Measurements from ENCODE around the gene WWOX.

The WWOX gene

DNA sequence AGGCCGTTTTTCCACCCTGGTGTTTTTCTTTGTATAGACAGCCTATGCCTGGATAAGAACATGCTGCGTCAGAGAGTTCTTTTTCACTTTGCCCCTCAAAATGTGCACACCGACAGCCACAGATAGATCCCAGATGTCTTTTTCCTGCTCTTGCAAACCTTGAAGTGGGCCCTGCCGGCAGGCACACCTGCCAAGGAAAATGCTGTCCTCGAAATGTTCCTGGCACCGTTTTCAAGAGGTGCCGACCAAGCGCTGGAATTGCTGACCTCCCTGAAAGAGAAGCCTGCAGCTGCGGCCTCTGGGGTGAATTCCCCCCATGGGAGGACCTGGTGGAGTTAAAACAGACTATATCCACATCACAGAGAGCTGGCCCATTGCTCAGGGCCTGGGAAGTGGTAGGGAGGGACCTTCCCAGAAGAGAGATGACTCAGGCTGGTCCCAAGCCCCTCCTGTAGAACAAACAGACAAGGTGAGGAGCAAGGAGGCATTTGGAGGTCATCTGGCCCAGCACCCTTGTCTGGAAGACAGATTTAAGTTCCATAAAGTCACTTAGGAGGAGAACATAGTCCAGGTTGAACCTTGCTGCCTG lies 833.0 kb downstream of the WWOX start:
- DNase-seq, result no peak

GRCh38 chr16:78936060-78936459 lies 836.6 kb downstream of the WWOX start:
- no peak for DNase-seq

- no peak for DNase-seq
Observed at GRCh38 chr16:78939597-78939996, 840.1 kb downstream of the WWOX start.

GRCh38 chr16:78942625-78943245 lies 843.3 kb downstream of the WWOX start:
- DNase-seq, result no peak

- no peak for DNase-seq
Observed at GRCh38 chr16:78945336-78945735, 845.9 kb downstream of the WWOX start.

DNA sequence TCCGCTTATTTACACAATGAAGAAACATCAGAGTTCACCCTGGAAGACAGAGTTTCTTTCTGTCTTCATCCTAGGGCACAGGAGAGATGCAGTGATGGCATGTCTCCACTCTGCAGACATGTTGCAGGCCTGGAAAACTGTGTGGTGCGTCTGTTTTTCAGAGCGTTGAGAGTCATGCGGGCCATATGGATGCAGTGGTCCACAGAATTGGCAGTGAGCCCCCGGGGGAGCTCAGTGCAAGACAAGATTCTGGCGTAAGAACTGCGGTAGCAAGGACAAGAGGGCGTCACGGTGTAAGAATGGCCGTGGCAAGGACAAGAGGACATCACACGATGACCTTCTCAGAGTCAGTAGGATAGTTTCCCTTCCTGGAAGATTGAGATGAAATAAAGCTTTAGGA lies 847.1 kb downstream of the WWOX start:
- no peak for DNase-seq

DNA sequence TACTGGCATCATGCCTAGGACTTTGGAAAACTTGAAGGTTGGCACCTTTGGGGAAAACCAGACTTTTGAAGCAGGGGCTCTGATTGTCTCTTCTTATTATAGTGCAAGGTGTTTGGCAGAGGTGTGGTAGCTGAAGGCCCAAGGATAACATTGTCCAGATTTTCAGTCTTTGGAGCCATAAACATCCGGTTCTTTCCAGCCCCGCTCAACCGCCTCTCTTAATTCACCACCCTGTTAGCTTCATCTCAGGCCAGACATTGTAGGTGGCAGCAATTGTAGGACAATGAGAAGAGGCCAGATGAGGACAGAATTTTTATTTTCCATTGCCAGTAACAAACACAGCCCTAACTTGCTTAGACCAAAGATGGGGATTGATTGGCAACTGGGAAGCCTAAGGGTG lies 851.3 kb downstream of the WWOX start:
- DNase-seq, result no peak

DNA sequence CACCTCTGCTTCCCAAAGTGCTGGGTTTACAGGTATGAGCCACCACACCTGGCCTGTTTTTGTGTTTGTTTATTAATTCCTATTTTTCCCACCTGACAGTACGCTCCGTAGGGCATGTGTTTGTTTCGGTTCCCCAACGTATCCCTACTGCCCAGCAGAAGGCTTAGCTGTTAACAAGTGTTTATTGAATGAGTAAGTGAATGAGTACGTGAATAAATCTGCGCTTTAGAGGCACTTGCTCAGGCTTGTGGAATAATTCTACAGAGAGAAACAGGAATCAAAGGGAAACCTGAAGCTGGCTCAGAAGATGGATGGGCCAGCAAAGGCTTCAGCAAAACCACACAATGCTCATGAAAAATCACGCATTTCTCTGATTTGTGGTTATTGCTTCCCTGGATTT lies 853.2 kb downstream of the WWOX start:
- DNase-seq, result no peak

DNA sequence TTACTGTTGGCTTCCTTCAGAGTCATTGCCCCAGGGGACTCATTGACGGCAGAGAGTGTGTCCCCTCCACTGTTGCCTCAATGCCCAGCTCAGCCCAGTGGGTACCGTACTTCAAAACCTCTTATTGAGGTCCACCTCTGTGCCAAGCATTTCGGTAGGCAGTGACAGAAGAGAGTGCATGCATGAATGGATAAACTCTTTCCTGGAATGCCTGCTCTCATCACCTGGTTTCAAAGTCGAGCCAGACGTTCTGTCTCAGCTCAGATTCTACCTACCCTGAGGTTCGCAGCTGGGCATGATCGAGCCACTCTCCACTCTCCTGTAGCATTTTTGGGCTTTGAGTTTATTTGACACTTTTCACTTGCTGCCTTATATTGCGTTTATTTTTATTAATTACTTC lies 854.1 kb downstream of the WWOX start:
- no peak for DNase-seq

GRCh38 chr16:78955206-78955605 lies 855.8 kb downstream of the WWOX start:
- no peak for DNase-seq

- no peak for DNase-seq
Observed at GRCh38 chr16:78956859-78957258, 857.4 kb downstream of the WWOX start.

GRCh38 chr16:78957317-78958100 lies 858.1 kb downstream of the WWOX start:
- DNase-seq, result peak in 8 of 51 donors; percentile 3 to 18 (median 8)

DNA sequence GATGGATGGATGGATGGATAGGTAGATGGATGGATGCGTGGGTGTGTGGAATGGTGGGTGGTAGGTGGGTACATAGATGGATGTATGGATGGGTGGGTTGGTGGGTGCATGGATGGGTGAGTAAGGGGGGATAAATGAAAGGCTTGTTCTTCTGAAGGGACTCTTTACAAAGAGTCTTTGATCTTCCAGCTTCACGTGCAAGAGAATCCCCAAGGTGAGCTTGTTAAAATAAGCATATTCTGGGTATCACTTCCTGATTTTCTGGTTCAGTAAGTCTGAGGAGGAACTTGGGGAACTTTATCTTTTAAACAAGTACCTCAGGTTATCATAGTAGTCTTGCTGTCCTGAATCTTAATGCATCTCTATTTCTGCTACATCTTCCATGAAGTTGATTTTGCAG lies 862.0 kb downstream of the WWOX start:
- DNase-seq, result no peak

- no peak for DNase-seq
Observed at GRCh38 chr16:78962457-78962929, 863.0 kb downstream of the WWOX start.

DNA sequence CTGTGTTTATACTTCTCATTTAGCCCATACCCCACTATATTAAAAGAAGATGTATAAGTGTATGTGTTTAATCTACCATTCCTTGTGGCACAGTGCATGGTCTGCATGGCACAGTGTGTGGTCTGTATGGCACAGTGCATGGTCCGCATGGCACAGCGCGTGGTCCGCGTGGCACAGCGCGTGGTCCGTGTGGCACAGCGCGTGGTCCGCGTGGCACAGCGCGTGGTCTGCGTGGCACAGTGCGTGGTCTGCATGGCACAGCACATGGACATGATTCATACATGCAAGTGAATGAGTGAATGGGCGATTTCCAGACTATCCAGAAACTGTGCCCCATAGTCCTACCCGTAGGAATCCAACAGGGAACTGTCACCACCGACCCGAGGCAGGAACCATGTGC lies 868.5 kb downstream of the WWOX start:
- DNase-seq, result no peak

DNA sequence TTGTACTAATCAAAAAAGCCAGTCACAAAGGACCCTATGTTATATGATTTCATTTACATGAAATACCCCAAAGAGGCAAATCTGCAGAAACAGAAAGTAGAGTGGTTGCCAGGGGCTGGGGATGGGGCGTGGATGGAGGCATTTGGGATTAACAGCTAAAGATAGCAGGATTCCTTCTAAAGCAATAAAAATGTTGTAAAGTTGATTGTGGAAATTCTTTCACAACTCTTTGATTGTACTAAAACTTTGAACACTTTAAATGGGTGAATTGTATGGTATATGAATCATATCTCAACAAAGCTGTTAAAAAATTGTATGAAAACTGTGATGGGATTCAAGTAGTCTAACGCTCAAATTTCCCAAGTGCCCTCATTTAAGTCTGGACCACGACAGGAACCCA lies 870.3 kb downstream of the WWOX start:
- no peak for DNase-seq

GRCh38 chr16:78970650-78971049 lies 871.2 kb downstream of the WWOX start:
- no peak for DNase-seq

DNA sequence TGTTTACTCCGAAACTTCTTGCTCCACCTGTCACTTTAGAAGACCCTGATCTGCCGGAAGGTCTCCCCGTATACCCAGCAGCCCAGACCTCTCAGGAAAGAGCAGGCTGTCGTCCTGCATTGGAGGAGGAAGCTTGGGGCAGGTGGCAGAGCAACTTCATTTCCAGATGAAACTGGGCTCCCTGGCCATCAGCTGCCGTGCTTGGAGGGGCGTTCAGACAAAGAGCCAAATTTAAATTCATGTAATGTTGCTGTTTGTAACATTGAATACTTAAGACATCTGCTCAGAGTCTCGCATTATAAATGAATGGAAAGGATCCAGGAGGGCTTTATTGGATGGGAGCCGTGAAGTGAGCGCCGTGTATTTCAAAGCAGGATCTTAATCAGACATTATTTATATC lies 872.6 kb downstream of the WWOX start:
- DNase-seq, result no peak

DNA sequence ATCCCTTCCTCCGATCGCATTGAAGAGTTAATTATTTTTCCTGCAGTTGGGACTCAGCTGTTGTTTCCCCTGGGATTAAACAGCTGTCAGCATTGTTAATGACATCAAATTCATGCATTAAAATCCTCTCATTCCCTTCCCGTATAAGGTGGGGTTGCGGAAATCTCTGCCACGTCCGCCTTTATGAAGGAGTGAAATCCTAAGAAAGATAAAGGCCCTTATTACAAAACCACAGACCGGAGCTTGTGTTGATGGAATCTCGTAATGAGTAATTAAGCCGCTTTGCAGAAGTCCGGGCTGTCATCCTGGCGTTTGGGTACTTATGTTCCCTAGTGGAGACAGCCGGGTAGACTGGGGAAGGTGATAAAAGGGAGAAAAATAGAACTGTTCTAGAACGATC lies 873.5 kb downstream of the WWOX start:
- DNase-seq, result no peak

- DNase-seq, result no peak
Observed at GRCh38 chr16:78976212-78976611, 876.8 kb downstream of the WWOX start.

- DNase-seq, result no peak
Observed at GRCh38 chr16:78980825-78981224, 881.4 kb downstream of the WWOX start.

GRCh38 chr16:78982096-78982744 lies 882.8 kb downstream of the WWOX start:
- no peak for DNase-seq
